Esophagus squamous epithelium (tissue), 5 donors: ENCODE measurements around the gene PIAS4. TPM values are rescaled to one million over a fixed set of nuclear protein-coding genes. Genes with fewer than 3 reads are reported as not detected.

Experiments
- DNase-seq: peaks from one replicate; lab custom pipeline; 2025; lab: John Stamatoyannopoulos, UW
- H3K27ac ChIP-seq, 4 donors: fragments of 200-600 bp; sonication (generic); one replicate each; pipeline ENCODE4 v1.5.1; 2016 to 2019; ENCODE audit warnings: mild to moderate bottlenecking in 1 of 4
- H3K27me3 ChIP-seq, 4 donors: fragments of 200-600 bp; sonication (generic); 1 replicate in 3 of 4; 2 replicates in 1 of 4; pipeline versions ENCODE4 v1.5.1 to v1.6.0; 2017 to 2021; ENCODE audit warnings: antibody characterized with exemption in 1 of 4
- H3K36me3 ChIP-seq, 3 donors: fragments of 200-600 bp; sonication (generic); one replicate each; pipeline ENCODE4 v1.5.1; 2016 to 2019
- H3K4me1 ChIP-seq, 3 donors: fragments of 200-600 bp; sonication (generic); one replicate each; pipeline ENCODE4 v1.5.1; 2017 to 2019
- H3K4me3 ChIP-seq, 4 donors: fragments of 200-600 bp; sonication (generic); 1 replicate in 3 of 4; 2 replicates in 1 of 4; pipeline ENCODE4 v1.5.1; 2016 to 2019; ENCODE audit warnings: mild to moderate bottlenecking in 2 of 4, moderate library complexity in 1 of 4
- H3K9me3 ChIP-seq, 3 donors: fragments of 200-600 bp; sonication (generic); one replicate each; pipeline ENCODE4 v1.5.1; 2016 to 2019
- POLR2A ChIP-seq, 4 donors: fragments of 450-650 bp; IDR thresholded peaks; one replicate each; pipeline ENCODE4 v1.6.1; 2017; ENCODE audit warnings: antibody characterized with exemption in 4 of 4, mild to moderate bottlenecking in 4 of 4, moderate library complexity in 3 of 4
- WGBS, 2 donors: methylation state at CpG; one replicate each; pipeline ENCODE4 v1.1.5; 2018; 5-methylcytosine and 5-hydroxymethylcytosine counted together
- intact Hi-C: fragments of 100-400 bp; cut with DNase I; formaldehyde crosslinking; loops from one replicate; pipeline ENCODE4 v1.15.0; 2022
- total RNA-seq, 4 donors: library from RNA; depleted of rRNA; stranded (reverse); fragments of >200 nt; gene quantifications; one replicate each; pipeline ENCODE4 v1.1.0, GENCODE V29; 2016
- TF ChIP-seq, protein P1 (sequence below), 6 experiments: fragments of 450-650 bp in 4 of 6; fragments of 200-600 bp in 2 of 6; sonication (generic) in 2 of 6; IDR thresholded peaks; one replicate each; pipeline ENCODE4 v1.5.1; 2016 to 2019; ENCODE audit warnings: antibody characterized with exemption in 6 of 6, mild to moderate bottlenecking in 4 of 6, moderate library complexity in 4 of 6
- donor health status: DM: yes; HTN: yes; CAD: no.

PIAS4 gene
- total RNA-seq, 4 donors from 2014 or later: 11.4 to 15.1 (median 13.0) TPM

GRCh38 chr19:4027146-4027545 is 19.6 kb downstream of the PIAS4 start:
- no peaks in the 10 kb centered on the region for H3K9me3 ChIP-seq
- intact Hi-C loops: no loop called here
- no peaks in the 10 kb centered on the region for H3K27me3 ChIP-seq
- peaks cover 25 to 88% (median 26%) of the 10 kb centered on the region in 3 donors for H3K36me3 ChIP-seq
- 87 to 91% methylated on average over 6 to 16 of the region's 16 CpGs for WGBS, 2 donors
- no peak for DNase-seq
- TF ChIP-seq, protein P1, sequence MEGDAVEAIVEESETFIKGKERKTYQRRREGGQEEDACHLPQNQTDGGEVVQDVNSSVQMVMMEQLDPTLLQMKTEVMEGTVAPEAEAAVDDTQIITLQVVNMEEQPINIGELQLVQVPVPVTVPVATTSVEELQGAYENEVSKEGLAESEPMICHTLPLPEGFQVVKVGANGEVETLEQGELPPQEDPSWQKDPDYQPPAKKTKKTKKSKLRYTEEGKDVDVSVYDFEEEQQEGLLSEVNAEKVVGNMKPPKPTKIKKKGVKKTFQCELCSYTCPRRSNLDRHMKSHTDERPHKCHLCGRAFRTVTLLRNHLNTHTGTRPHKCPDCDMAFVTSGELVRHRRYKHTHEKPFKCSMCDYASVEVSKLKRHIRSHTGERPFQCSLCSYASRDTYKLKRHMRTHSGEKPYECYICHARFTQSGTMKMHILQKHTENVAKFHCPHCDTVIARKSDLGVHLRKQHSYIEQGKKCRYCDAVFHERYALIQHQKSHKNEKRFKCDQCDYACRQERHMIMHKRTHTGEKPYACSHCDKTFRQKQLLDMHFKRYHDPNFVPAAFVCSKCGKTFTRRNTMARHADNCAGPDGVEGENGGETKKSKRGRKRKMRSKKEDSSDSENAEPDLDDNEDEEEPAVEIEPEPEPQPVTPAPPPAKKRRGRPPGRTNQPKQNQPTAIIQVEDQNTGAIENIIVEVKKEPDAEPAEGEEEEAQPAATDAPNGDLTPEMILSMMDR (IDR thresholded peaks at IDR 0.05): no peak
- no peak for TF ChIP-seq POLR2A (IDR thresholded peaks at IDR 0.05)
- H3K4me1 ChIP-seq: no peaks in the 10 kb centered on the region
- no peak overlapping the region for H3K27ac ChIP-seq
- no peak overlapping the region for H3K4me3 ChIP-seq

DNA sequence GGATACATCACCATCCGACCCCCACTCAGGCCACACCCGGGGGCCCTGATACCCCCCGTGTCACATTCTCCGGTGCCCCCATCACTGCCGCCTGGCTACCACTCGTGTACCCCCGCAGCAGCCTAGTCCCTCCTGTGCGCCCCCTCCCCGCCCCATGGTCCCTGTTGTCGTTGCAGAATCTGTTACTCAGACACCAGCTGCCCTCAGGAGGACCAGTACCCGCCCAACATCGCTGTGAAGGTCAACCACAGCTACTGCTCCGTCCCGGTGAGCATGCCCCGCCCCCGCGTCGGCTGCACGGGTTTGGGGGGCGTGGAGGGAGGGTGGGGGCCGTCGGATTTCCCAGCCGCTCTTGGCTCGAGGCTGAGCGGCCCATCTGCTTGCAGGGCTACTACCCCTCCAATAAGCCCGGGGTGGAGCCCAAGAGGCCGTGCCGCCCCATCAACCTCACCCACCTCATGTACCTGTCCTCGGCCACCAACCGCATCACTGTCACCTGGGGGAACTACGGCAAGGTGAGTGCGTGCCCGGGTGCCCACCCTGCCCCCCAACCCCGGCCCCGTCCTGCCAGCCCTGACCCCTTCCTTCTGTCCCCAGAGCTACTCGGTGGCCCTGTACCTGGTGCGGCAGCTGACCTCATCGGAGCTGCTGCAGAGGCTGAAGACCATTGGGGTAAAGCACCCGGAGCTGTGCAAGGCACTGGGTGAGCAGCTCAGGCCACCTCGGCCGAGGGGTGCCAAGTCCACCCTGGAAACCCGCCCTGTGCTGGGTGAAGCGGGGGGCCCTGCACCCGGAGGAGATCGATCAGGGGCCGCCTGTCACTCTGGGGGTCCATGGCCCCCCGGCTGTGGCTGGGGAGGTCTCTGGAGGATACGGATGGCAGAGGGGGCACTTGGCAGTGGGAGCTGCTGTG is 21.1 kb downstream of the PIAS4 start:
- DNase-seq: no peak
- Histone ChIP-seq H3K36me3 (peaks cover 25 to 99% (median 31%) of the 10 kb centered on the region in 3 donors), H3K27ac (no peak overlapping the region), H3K4me3 (no peak overlapping the region), H3K9me3 (no peaks in the 10 kb centered on the region), H3K27me3 (no peaks in the 10 kb centered on the region), H3K4me1 (no peaks in the 10 kb centered on the region)
- TF ChIP-seq, protein P1 (IDR thresholded peaks at IDR 0.05): no peak
- TF ChIP-seq POLR2A (IDR thresholded peaks at IDR 0.05): no peak
- WGBS, 2 donors: 87 to 93% methylated on average over 4 to 17 of the region's 48 CpGs
- intact Hi-C loops: no loop called here

DNA sequence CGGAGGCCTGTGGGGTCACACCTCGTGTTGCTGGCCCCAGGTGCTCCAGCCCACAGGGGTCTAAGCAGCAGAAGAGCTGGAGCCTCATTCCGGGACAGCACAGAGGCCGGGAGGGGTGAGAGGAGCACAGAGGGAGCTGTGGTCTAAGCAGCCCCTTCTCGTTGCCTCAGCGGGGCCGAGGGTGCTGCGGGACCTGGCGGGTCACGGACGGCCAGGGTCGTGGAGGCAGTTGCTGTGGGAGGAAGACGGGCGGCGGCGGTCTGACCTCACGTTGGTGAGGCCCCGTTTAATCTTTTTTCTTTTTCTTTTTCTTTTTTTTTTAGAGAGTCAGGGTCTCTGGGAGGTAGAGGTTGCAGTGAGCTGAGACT is 21.7 kb downstream of the PIAS4 start:
- Histone ChIP-seq H3K27me3 (no peaks in the 10 kb centered on the region), H3K4me1 (no peaks in the 10 kb centered on the region), H3K36me3 (peaks cover 18 to 99% (median 34%) of the 10 kb centered on the region in 3 donors), H3K27ac (no peak overlapping the region), H3K9me3 (no peaks in the 10 kb centered on the region), H3K4me3 (no peak overlapping the region)
- TF ChIP-seq POLR2A (IDR thresholded peaks at IDR 0.05): no peak
- TF ChIP-seq, protein P1 (IDR thresholded peaks at IDR 0.05): no peak
- intact Hi-C loops: no loop called here
- 96 to 100% methylated on average over 1 to 16 of the region's 18 CpGs for WGBS, 2 donors
- no peak for DNase-seq

GRCh38 chr19:4030552-4030951 is 23.0 kb downstream of the PIAS4 start:
- Histone ChIP-seq H3K4me1 (no peaks in the 10 kb centered on the region), H3K27me3 (no peaks in the 10 kb centered on the region), H3K27ac (no peak overlapping the region), H3K4me3 (no peak overlapping the region), H3K9me3 (no peaks in the 10 kb centered on the region), H3K36me3 (peaks cover 10 to 99% (median 28%) of the 10 kb centered on the region in 3 donors)
- intact Hi-C loops: no loop called here
- TF ChIP-seq POLR2A (IDR thresholded peaks at IDR 0.05): no peak
- TF ChIP-seq, protein P1 (IDR thresholded peaks at IDR 0.05): no peak
- WGBS, 2 donors: 95% methylated on average over 6 of the region's 6 CpGs; no CpG with 5 or more reads in 1 of the 2 donors
- DNase-seq: no peak

GRCh38 chr19:4030981-4031380 is 23.4 kb downstream of the PIAS4 start:
- H3K9me3 ChIP-seq: no peaks in the 10 kb centered on the region
- DNase-seq: no peak
- H3K36me3 ChIP-seq: peaks cover 10 to 97% (median 27%) of the 10 kb centered on the region in 3 donors
- intact Hi-C loops: no loop called here
- WGBS, 2 donors: no CpG with 5 or more reads among the region's 9 CpGs
- no peaks in the 10 kb centered on the region for H3K4me1 ChIP-seq
- TF ChIP-seq, protein P1 (IDR thresholded peaks at IDR 0.05): no peak
- no peak for TF ChIP-seq POLR2A (IDR thresholded peaks at IDR 0.05)
- no peak overlapping the region for H3K27ac ChIP-seq
- H3K4me3 ChIP-seq: no peak overlapping the region
- no peaks in the 10 kb centered on the region for H3K27me3 ChIP-seq
